SK-N-SH (cell line): Measurements from ENCODE around the gene TMEM147.

Experiments used
- GABPA ChIP-seq: IDR thresholded peaks from 2 replicates; pipeline ENCODE4 v1.4.0; 2012; ENCODE audit warnings: low read depth, mild to moderate bottlenecking
- JUND ChIP-seq: IDR thresholded peaks from 2 replicates; pipeline ENCODE4 v1.4.0; 2012
- TAF1 ChIP-seq: IDR thresholded peaks from 2 replicates; pipeline ENCODE4 v1.6.1; 2012; ENCODE audit warnings: low read depth, mild to moderate bottlenecking, low read length, moderate library complexity, borderline replicate concordance
- TF ChIP-seq, protein P1 (sequence below): fragments of 200-600 bp; sonication (generic); IDR thresholded peaks from 2 replicates; pipeline ENCODE4 v1.6.1; 2017; ENCODE audit warnings: antibody characterized with exemption, mild to moderate bottlenecking, moderate library complexity
- TF ChIP-seq, protein P2 (sequence below): IDR thresholded peaks from 2 replicates; pipeline ENCODE4 v1.6.1; 2012; ENCODE audit warnings: mild to moderate bottlenecking, low read depth, low read length, moderate library complexity

DNA sequence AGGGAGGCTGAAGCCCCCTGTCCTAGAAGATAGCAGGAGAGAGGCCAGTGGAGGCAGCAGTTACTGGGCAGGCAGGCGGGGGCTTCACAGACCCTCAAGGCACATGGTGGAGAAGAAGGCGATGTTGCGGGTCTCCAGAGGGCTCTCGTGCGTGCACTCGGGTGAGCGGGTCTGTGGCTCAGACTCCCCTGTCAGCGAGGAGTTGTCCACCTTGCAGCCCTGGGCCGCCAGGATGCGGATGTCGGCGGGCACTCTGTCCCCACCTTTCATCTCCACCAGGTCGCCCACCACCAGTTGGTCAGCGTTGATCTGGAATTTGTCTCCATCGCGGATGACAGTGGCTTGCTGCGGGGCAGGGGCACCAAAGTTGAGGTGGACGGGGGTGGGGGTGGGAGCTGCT, 14.8 kb downstream of the TMEM147 start:
- no peak for TF ChIP-seq TAF1
- TF ChIP-seq, protein P1, sequence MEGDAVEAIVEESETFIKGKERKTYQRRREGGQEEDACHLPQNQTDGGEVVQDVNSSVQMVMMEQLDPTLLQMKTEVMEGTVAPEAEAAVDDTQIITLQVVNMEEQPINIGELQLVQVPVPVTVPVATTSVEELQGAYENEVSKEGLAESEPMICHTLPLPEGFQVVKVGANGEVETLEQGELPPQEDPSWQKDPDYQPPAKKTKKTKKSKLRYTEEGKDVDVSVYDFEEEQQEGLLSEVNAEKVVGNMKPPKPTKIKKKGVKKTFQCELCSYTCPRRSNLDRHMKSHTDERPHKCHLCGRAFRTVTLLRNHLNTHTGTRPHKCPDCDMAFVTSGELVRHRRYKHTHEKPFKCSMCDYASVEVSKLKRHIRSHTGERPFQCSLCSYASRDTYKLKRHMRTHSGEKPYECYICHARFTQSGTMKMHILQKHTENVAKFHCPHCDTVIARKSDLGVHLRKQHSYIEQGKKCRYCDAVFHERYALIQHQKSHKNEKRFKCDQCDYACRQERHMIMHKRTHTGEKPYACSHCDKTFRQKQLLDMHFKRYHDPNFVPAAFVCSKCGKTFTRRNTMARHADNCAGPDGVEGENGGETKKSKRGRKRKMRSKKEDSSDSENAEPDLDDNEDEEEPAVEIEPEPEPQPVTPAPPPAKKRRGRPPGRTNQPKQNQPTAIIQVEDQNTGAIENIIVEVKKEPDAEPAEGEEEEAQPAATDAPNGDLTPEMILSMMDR: no peak
- no peak for TF ChIP-seq GABPA
- TF ChIP-seq, protein P2, sequence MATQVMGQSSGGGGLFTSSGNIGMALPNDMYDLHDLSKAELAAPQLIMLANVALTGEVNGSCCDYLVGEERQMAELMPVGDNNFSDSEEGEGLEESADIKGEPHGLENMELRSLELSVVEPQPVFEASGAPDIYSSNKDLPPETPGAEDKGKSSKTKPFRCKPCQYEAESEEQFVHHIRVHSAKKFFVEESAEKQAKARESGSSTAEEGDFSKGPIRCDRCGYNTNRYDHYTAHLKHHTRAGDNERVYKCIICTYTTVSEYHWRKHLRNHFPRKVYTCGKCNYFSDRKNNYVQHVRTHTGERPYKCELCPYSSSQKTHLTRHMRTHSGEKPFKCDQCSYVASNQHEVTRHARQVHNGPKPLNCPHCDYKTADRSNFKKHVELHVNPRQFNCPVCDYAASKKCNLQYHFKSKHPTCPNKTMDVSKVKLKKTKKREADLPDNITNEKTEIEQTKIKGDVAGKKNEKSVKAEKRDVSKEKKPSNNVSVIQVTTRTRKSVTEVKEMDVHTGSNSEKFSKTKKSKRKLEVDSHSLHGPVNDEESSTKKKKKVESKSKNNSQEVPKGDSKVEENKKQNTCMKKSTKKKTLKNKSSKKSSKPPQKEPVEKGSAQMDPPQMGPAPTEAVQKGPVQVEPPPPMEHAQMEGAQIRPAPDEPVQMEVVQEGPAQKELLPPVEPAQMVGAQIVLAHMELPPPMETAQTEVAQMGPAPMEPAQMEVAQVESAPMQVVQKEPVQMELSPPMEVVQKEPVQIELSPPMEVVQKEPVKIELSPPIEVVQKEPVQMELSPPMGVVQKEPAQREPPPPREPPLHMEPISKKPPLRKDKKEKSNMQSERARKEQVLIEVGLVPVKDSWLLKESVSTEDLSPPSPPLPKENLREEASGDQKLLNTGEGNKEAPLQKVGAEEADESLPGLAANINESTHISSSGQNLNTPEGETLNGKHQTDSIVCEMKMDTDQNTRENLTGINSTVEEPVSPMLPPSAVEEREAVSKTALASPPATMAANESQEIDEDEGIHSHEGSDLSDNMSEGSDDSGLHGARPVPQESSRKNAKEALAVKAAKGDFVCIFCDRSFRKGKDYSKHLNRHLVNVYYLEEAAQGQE: no peak
- no peak for TF ChIP-seq JUND
